ENCODE results near the gene ADAMTS18.
"Not testable (repeated sequence)": the region's sequence is repeated elsewhere in the genome, so short reads cannot be mapped to it uniquely, and the experiment has no call there.

The ADAMTS18 gene

DNA sequence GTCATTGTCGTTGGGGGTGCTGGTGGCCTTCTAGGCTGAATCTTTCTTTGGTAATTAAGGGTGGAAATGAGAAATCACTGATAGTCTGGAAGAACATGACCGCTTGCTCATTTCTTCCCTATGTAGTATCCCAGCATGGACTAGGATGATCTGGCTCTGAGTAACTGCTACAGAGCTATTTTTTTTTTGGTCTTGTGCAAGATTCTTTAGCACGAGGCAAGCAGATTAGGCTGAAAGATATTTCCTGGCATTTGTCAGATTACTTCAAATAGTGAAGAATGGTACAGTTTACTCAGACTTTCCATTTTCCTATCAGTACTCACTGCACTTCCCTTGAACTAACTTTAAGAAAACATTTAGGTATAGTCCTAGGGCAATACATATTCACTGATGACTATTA is 146.6 kb downstream of the ADAMTS18 start:
- DNase-seq (ENCODE audit: low read depth): no peak

DNA sequence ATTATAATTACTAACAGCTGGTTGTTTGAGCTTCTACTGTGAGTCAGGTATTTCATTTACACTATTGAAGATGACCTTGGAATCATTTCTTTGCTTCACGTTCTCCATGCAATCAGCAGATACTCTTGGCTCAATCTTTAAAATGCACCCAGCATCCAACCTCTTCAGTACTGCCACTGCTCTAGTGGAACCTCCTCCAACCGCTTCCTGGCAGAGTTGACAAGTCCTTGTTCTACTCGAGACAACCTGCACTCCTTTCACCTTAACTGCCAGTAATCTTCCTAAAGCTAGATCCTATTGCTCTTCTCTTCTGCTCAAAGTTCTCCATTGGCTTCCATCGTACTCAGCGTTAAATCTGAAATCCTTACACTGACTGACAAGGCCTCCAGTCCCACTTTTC is 149.2 kb downstream of the ADAMTS18 start:
- DNase-seq (ENCODE audit: low read depth): no peak

DNA sequence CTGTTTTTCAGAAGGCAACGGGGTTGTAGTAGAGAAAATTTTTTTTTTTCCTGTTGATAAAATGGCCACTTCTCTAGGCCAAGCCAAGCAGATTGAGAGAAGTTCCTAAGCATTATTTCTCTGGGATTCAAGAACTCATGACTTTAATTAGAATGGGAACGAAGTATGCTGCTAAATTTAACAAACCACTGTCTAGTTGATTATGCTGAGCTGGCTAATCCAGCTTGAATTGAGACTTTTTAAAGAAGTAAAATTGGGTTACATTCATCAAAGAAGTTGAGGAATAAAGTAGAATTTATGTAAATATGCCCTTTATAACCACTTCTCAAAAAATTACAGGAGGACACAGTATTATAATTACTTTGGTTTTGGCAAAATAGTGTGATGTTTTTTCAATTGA is 152.5 kb downstream of the ADAMTS18 start:
- no peak for DNase-seq (ENCODE audit: low read depth)

DNA sequence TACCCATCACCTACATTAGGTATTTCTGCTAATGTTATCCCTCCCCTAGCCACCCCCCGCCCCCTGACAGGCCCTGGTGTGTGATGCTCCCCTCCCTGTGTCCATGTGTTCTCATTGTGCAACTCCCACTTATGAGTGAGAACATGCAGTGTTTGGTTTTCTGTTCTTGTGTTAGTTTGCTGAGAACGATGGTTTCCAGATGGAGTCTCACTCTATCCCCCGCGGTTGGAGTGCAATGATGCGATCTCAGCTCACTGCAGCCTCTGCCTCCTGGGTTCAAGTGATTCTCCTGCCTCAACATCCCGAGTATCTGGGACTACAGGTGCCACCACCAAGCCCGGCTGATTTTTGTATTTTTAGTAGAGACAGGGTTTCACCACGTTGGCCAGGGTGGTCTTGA is 155.5 kb downstream of the ADAMTS18 start:
- DNase-seq (ENCODE audit: low read depth): not testable (repeated sequence)

DNA sequence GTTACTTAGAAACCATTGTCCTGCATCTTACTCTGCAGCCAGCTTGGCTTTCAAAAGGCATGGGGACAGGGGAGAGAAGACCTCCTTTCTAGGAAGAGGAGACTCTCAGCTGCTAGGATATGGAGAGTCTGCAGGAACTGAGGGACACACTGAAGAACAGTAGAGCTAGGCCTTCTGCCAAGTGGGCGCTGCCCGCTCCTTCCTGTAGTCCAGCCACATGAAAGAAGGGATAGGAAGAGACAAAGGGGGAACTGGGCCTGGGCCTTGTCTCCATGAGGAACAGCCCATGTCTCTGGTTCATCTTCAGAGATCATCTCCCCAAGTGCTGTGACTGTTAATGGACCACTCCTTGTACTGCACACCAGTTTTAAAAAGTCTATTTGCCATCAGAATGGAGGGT is 157.3 kb downstream of the ADAMTS18 start:
- DNase-seq (ENCODE audit: low read depth): no peak

DNA sequence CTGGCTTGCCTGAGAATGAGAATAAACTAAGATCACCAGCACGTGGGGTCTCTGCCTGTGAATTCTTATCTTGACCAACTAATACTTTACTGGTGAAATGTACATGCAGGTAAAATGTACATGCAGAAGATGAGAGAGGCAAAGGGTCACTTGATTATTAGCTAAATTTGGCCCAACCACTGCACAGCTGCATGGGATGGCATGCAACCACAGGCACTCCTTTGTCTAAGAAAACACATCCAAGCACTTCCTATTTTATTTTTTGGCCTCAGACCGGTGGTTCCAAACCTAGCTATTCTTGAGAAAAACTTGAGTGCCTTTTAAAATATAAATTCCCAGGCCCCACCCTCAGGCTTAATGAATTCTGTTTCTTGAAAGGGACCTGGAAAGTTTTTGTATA is 157.7 kb downstream of the ADAMTS18 start:
- no peak for DNase-seq (ENCODE audit: low read depth)

DNA sequence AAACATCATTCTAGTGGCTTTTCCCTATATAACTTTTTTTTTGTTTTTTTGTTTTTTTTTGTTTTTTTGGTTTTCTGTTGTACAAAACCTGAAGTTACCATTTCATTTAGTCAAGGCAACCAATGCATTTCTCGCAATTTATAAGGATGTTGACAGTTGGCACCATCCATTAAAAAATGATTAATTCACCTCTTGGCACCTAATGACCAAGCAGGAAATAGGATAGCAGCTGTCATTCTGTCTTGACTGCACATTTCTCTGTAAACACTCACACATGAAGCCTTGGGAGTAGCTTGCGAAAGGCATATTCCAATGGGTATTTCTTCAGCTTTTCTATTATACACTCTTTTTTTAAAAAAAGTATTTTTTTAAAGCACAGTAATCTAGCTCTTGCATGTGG is 158.2 kb downstream of the ADAMTS18 start:
- no peak for DNase-seq (ENCODE audit: low read depth)

DNA sequence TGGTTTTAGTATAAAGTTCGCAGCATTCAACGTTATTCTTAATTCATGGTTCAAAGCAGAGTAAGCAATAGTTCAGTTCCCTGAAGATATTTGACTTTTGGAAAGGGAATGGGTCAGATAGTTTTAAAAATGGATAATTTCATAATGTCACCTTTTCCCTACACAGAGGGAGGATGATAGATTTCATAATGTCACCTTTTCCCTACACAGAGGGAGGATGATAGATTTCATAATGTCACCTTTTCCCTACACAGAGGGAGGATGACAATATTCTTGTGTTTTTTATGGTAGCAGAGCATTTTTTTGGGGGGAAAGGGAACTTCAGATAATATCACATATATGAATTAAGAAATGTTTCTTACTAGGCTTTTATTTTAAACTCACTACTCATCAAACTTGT is 159.5 kb downstream of the ADAMTS18 start:
- not testable (repeated sequence) for DNase-seq (ENCODE audit: low read depth)

DNA sequence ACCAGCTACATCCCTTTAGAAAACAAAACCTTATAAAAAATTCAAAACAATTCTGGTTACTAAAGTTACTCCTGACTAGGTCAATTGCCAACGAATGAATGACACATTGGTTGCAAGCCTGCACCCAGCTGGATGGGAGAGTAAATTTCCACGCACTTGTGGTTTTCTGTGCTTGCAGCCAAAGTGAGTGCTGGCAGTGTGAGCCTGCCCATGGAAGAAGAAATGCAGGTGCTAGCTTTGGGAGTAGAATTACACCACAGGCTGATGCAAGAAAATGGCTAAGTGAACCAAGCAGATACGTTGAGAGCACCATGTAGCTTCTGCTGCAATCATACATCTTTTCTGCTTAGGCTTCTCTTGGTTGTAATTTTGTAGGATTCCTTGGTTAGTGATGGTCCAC is 161.0 kb downstream of the ADAMTS18 start:
- no peak for DNase-seq (ENCODE audit: low read depth)

DNA sequence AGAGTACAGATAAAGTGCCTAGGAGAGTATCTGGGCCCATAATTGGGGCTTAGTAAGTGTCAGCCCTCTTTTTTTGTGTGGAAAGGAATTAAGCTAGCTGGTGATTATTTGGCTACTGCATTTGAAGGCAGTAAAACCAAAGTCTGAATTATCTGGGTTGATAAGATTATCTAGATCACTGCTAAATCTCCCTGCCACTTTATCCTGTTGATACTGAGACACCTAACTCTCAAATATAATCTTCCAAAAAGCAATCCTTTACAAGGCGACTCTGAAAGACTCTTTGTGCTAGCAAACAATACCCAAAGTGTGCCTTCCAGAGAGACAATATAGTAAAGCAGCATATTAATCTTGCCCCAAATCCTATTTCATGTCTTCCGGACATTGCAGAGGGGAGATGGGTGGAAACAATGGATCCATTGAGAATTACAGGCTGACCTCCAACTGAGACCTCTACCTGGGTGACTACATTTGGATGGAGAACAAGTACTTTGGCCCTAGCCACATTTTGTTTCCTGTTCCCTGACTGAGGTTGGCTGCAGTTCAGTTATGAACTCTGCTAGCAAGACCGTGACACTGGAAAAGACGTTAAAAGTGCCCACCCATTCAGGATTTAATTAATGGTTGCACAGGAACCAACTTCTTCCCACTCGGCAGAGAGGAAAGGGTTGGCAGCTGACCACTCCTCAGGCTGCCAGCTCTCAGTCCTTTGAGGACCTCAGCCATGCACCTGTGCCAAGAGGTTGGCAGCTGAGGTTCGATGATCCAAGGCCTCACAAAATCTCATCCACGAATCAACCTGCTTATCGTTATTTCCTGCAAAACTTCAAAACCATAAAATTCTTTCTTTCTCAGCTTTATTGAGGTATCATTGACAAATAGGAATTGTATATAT is 163.1 kb downstream of the ADAMTS18 start:
- no peak for DNase-seq (ENCODE audit: low read depth)

DNA sequence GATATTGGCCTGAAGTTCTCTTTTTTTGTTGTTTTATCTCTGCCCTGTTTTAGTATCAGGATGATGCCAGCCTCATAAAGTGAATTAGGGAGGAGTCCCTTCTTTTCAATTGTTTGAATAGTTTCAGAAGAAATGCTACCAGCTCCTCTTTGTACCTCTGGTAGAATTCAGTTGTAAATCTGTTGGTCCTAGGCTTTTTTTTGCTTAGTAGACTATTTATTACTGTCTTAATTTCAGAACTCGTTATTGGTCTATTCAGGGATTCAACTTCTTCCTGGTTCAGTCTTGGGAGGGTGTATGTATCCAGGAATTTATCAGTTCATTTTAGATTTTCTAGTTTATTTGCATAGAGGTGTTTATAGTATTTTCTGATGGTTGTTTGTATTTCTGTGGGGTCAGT is 168.6 kb downstream of the ADAMTS18 start:
- DNase-seq (ENCODE audit: low read depth): not testable (repeated sequence)

DNA sequence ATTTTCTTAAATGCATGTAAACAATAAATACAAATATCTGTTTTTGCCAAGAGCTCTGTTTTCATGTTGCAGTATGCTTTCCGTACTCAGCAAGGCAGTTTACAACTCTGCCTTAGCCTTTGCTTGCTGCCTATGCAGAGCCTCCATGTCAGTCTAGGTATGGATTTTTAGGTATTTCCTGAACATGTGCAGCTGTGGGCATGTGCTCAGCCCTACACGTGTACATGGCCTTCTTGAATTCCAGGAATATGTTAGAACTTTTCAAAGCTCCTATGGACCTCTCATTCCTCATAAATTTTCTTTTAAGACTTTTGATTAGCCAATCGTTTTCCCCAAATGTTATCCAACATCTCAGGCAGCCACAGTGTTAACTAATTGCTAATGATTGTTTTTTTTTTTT is 171.9 kb downstream of the ADAMTS18 start:
- DNase-seq (ENCODE audit: low read depth): no peak

DNA sequence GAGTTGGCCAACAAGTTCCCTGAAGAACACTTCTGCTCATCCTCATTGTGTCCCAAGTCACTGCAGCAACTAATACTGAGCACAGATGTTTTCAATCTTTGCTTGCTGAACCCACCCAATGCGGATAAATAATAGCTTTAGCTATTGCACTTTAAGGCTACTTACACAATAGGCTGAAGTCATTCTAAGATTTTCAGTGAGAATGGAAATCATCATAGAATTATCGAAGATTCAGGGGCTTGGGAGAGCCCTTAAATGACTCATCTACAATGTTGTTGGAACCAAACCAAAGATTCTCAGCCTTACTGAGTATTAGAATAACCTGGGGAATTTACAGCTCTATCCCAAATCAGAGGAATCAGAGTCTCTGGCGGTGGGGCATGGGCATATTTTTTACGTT is 184.4 kb downstream of the ADAMTS18 start:
- DNase-seq (ENCODE audit: low read depth): no peak

DNA sequence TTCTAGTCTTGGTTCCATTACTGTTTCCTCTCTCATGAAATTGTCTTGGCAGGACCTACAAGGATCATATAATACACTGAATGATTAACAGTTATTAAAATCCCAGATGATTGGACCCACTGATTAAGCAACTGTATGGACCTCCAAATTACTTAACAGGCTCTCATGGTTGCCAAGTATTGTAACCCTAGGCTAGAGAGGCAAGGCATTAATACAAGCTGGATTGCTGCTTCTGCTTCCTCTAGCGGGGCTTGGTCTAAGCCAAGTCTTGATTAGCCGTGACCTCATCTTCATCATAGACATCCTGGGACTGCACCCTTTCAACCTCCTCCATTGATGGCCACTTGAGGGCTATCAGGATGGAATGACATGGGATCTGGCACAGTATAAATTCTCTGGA is 188.7 kb downstream of the ADAMTS18 start:
- no peak for DNase-seq (ENCODE audit: low read depth)

DNA sequence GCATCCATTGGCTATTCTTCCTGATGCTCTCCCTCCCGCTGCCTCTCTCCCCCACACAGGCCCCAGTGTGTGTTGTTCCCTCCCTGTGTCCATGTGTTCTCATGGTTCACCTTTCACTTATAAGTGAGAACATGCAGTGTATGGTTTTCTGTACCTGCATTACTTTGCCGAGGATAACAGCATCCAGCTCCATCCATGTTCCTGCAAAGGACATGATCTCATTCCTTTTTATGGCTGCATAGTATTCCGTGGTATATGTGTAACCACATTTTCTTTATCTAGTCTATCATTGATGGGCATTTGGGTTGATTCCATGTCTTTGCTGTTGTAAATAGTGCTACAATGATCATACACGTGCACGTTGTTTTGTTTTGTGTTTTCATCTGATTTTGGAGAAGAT is 192.4 kb downstream of the ADAMTS18 start:
- DNase-seq (ENCODE audit: low read depth): not testable (repeated sequence)

DNA sequence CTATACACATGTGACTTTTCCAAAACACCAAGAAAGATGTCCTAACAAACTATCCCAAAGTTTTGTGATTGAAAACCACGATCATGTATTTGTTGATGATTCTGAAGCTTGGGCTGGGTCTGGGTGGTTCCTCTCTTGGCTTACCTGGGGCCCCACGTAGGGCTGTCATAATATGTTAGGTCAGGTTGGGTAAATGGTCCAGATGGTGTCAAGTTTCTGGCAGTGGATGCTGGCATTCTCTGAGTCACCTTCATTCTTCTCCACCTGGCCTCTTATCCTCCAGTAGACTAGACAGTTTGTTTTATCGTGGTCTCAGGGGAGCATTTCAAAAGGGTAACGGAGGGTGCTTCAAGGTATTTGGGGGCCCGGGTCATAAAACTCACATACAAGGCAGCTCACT is 196.2 kb downstream of the ADAMTS18 start:
- DNase-seq (ENCODE audit: low read depth): no peak

DNA sequence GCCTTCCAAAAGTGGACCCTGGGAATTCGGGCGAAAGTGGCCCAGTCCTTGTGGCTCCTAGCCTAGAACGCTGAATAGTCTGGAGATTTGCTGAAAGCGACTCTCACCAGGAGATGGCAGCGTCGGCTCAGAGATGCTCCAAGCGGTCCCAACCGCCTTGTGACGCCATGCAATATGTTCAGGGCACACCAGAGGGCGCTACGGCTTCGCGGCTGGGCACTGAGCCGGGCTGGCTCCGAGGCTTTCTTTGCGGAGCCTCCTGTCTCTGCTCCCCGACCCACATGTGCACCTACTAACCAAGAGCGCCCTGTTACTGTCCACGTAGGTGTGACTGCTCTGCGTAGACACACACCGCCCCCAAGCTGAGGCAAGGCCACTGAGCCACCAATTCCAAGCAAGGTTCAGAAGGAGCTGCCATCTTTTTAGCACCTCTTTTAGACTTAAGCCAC is 198.7 kb downstream of the ADAMTS18 start:
- DNase-seq (ENCODE audit: low read depth): peak; percentile 68

DNA sequence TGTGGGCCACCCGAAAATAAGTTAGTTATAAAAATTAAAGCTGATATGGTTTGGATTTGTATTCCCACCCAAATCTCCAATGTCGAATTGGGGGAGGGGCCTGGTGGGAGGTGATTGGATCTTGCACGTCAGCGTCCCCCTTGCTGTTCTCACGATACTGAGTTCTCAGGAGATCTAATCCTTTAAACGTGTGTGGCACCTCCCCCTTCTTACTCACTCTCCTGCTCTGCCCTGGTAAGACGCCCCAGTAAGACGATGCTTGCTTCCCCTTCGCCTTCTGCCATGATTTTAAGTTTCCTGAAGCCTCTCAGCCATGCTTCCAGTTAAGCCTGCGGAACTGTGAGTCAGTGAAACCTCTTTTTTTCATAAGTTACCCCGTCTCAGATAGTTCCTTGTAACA is 200.2 kb downstream of the ADAMTS18 start:
- no peak for DNase-seq (ENCODE audit: low read depth)

DNA sequence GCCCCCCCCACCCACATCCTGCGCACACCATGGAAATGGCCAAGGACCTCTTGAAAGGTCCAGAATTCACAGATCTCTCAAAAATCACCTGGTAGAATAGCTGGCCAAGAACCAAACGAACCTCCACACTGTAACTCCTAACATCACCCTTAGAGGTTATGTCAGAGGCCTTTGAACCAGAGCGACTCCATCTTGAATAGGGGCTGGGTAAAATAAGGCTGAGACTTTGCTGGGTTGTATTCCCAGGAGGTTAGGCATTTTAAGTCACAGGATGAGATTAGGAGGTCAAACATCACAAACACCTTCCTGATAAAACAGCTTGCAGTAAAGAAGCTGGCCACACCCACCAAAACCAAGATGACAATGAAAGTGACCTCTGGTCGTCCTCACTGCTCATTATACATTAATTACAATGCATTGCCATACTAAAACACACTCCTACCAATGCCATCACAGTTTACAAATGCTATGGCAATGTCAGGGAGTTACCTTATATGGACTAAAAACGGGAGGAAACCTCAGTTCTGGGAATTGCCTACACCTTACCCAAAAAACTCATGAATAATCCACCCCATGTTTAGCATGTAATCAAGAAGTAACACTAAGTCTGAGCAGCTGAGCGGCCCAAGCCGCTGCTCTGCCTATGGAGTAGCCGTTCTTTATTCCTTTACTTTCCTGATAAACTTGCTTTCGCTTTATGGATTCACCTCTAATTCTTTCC is 200.9 kb downstream of the ADAMTS18 start:
- no peak for DNase-seq (ENCODE audit: low read depth)
